SJCRH30 (cell line): ENCODE results near the gene EFCAB9. TPM values are rescaled to one million over a fixed set of nuclear protein-coding genes. Genes with fewer than 3 reads are reported as not detected.
A peak's percentile ranks its signal among the peaks of the same experiment; 100 is the strongest.
"Not testable (repeated sequence)": the region's sequence is repeated elsewhere in the genome, so short reads cannot be mapped to it uniquely, and the experiment has no call there.

ENCODE experiments used
- DNase-seq, 2 experiments: peaks; one replicate each; pipeline ENCODE4 v3.0.0-alpha.2; 2015 to 2020
- H3K27ac ChIP-seq: fragments of 250-450 bp; sonication (Bioruptor Pico); 2 replicates; pipeline ENCODE4 v1.5.1; 2020; ENCODE audit warnings: mild to moderate bottlenecking, moderate library complexity
- H3K27me3 ChIP-seq: fragments of 250-450 bp; sonication (Bioruptor Pico); 2 replicates; pipeline ENCODE4 v1.5.1; 2020; ENCODE audit warnings: mild to moderate bottlenecking, moderate library complexity
- H3K36me3 ChIP-seq: fragments of 250-450 bp; sonication (Bioruptor Pico); 2 replicates; pipeline ENCODE4 v1.5.1; 2020; ENCODE audit warnings: mild to moderate bottlenecking, moderate library complexity
- H3K4me1 ChIP-seq: fragments of 250-450 bp; sonication (Bioruptor Pico); 2 replicates; pipeline ENCODE4 v1.5.1; 2020; ENCODE audit warnings: mild to moderate bottlenecking, moderate library complexity
- H3K4me3 ChIP-seq: fragments of 250-450 bp; sonication (Bioruptor Pico); 2 replicates; pipeline ENCODE4 v1.5.1; 2020; ENCODE audit warnings: mild to moderate bottlenecking, moderate library complexity
- H3K9me3 ChIP-seq: fragments of 250-450 bp; sonication (Bioruptor Pico); replicated peaks from 2 replicates; pipeline ENCODE4 v1.5.1; 2020; ENCODE audit warnings: mild to moderate bottlenecking, moderate library complexity
- total RNA-seq: library from RNA; depleted of rRNA; stranded (reverse); fragments of >200 nt; shearing (Covaris generic); gene quantifications from 2 replicates; pipeline ENCODE4 v1.2.3, GENCODE V29; 2014

Gene EFCAB9
- total RNA-seq, 1 experiment from 2014 or later = not detected

DNA sequence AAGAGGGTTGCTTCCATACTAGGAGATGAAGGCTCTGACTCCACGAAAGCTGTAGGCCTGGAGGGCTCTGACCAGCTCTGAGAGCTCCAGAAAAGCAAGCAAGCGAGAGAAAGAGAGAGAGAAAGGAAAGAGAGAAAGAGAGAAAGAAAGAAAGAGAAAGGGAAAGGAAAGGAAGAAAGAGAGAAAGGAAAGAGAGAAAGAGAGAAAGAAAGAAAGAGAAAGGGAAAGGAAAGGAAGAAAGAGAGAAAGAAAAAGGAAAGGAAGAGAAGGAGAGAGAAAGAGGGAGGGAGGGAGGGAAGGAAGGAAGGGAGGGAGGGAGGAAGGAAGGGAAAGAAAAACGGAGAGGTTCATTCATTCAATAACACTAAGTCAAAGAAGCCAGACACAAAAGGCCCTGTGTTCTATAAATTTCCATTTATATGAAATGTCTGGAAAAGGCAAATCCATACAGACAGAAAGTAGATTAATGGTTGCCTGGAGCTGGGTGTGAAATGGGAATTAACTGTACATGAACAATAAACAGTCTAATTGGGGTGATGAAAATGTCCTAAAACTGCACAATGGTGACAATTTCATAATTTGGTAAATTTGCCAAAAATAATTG is 4.2 kb upstream of the EFCAB9 start:
- Histone ChIP-seq H3K27ac (peak overlapping the region; percentile 45), H3K9me3 (no peaks in the 10 kb centered on the region), H3K27me3 (no peaks in the 10 kb centered on the region), H3K4me3 (peak overlapping the region; percentile 80), H3K4me1 (peaks cover 3% of the 10 kb centered on the region), H3K36me3 (no peaks in the 10 kb centered on the region)
- DNase-seq = no peak

DNA sequence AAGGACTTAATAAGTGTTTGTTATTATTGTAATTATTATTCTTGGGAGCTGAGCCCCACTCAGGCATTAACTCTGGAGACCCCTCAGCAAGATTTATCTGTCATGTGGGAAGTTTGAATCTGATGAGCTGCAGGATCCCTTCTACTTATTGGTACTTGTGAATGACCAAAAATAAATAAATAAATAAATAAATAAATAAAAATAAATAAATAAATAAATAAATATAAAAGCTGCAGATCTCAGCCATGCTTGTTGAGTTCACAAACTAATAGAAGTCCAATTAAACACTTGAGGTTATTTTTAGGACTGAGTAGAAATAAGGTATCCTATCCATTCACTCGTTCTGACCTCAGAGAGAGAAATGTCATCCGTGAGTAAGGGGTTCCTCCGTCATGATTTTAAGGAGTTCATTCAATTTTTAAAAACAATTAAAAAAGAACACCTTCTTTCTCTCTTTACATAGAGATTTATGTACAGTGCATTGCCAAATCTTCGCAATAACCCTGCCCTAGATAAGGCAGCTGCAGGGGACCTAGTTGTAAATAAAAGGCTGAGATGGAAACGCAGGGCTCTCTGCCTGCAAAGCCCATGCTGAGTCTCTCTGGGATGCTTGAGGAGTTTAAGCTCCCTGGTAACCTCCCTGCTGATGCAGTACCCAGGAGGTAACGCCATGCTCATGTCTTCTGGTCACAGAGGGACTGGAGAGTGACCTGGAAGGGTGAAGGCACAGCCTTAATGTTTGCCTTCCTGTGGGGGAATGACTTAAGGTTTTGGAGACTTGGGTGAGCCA is 1.2 kb downstream of the EFCAB9 start:
- Histone ChIP-seq H3K9me3 (no peaks in the 10 kb centered on the region), H3K4me1 (no peaks in the 10 kb centered on the region), H3K4me3 (no peak overlapping the region), H3K27me3 (no peaks in the 10 kb centered on the region), H3K36me3 (no peaks in the 10 kb centered on the region), H3K27ac (no peak overlapping the region)
- no peak for DNase-seq

DNA sequence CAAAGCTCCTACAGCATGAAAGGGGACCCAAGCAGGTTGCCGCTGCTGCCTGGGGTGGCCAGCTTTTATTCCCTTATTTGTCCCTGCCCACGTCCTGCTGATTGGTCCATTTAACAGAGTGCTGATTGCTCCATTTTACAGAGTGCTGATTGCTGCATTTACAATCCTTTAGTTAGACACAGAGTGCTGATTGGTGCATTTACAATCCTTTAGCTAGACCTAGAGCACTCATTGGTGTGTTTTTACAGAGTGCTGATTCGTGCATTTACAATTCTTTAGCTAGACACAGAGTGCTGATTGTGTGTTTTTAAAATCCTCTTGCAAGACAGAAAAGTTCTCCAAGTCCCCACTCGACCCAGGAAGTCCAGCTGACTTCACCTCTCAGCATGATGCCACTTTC is 3.8 kb downstream of the EFCAB9 start:
- H3K27me3 ChIP-seq, H3K4me1 ChIP-seq, H3K27ac ChIP-seq, H3K4me3 ChIP-seq, H3K36me3 ChIP-seq, DNase-seq, H3K9me3 ChIP-seq: not testable (repeated sequence)

- Histone ChIP-seq H3K4me1 (no peaks in the 10 kb centered on the region), H3K27me3 (no peaks in the 10 kb centered on the region), H3K9me3 (no peaks in the 10 kb centered on the region), H3K4me3 (no peak overlapping the region), H3K36me3 (no peaks in the 10 kb centered on the region), H3K27ac (no peak overlapping the region)
- DNase-seq = no peak
Observed at GRCh38 chr5:172199446-172199845, 5.5 kb downstream of the EFCAB9 start.

DNA sequence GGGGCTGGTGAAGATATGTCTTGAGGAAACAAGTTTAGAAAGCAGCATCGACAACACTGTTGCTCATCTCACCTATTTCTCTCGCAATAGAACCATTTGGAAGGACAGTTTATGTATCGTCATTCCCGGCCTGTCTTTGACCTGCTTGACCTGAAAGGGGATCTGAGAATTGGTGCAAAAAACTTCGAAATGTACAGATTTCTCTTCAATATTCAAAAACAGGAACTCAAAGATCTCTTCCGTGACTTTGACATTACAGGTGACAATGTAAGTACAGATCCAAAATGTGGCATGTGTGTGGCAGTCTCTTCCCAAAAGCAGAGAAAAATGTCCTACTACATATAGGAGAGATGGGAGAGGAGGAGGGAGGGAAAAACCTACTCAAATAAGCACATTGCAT is 6.5 kb downstream of the EFCAB9 start:
- Histone ChIP-seq H3K4me3 (no peak overlapping the region), H3K27me3 (no peaks in the 10 kb centered on the region), H3K27ac (no peak overlapping the region), H3K4me1 (peaks cover 7% of the 10 kb centered on the region), H3K36me3 (no peaks in the 10 kb centered on the region), H3K9me3 (no peaks in the 10 kb centered on the region)
- no peak for DNase-seq

DNA sequence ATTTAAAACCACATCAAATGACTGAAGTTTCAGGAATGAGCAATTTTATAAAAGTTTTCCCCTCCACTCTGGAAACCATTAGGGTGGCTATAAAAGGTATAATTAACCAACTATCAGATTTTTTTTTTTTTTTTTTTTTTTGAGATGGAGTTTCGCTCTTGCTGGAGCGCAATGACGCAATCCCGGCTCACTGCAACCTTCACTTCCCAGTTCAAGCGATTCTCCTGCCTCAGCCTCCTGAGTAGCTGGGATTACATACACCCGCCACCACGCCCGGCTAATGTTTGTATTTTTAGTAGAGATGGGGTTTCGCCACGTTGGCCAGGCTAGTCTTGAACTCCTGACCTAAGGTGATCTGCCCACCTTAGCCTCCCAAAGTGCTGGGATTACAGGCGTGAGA is 12.0 kb downstream of the EFCAB9 start:
- not testable (repeated sequence) for DNase-seq, H3K9me3 ChIP-seq, H3K4me3 ChIP-seq, H3K27me3 ChIP-seq, H3K27ac ChIP-seq, H3K4me1 ChIP-seq
- peaks cover 14% of the 10 kb centered on the region for H3K36me3 ChIP-seq

DNA sequence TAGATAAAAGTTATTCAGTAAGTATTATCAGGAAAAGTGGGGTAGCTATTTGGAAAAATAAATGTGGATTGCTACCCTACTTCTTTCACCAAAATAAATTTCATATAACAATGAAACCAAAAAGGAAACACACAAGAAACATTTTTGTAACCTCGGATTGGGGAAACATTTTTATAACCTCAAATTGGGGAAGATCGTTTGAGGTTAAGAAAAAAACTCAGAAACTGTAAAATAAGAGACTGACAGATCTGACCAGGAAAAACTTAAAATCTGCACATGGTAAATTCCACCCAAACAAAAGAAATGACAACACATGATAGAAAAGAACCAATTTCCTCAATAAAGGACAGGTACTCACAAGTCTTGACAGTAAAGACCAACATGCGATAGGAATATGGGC is 13.5 kb downstream of the EFCAB9 start:
- H3K27ac ChIP-seq = no peak overlapping the region
- no peaks in the 10 kb centered on the region for H3K27me3 ChIP-seq
- peaks cover 21% of the 10 kb centered on the region for H3K36me3 ChIP-seq
- no peaks in the 10 kb centered on the region for H3K9me3 ChIP-seq
- H3K4me1 ChIP-seq = peaks cover 8% of the 10 kb centered on the region
- no peak for DNase-seq
- H3K4me3 ChIP-seq = no peak overlapping the region

DNA sequence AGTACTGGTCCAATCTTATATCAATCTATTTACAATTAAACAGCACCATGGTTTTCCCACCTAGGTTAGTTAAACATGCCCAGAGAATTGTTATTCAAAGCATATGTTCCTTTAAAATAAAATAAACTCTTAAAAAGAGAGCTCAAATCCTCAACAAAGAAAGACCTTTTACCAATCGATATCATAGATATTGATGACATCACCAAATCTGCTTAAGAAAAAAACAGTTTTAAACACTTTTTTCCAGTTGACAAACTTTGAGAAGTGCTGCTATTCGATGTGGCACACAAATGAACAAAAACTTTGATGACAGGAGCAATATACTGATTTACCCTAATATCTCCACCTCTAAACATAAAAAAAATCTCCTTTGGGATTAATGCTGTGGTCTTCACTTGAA is 15.7 kb downstream of the EFCAB9 start:
- H3K36me3 ChIP-seq = peaks cover 32% of the 10 kb centered on the region
- no peak for DNase-seq
- H3K27ac ChIP-seq = no peak overlapping the region

DNA sequence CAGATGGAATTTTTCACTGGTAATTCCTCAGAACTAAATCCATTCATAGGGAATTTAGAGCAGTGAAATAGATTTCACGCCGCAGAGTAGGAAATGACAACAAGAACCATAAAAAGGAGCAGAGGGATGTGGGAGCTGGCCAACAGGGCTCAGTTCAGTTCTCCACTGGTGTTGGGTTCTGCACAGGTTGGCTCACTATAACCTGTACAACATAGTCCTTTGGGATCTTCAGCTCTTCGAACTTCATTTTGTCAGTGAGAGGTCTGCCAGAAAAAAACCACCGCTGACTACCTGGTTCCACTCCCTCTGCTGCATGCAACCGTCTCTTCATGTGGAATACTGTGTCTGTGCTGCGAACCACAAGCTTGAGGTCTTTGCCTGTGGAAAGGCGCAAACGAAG is 17.7 kb downstream of the EFCAB9 start:
- H3K4me3 ChIP-seq = no peak overlapping the region
- H3K36me3 ChIP-seq = peaks cover 34% of the 10 kb centered on the region
- no peaks in the 10 kb centered on the region for H3K9me3 ChIP-seq
- H3K4me1 ChIP-seq = no peaks in the 10 kb centered on the region
- no peak overlapping the region for H3K27ac ChIP-seq
- H3K27me3 ChIP-seq = no peaks in the 10 kb centered on the region
- DNase-seq = no peak

More for the DNA sequence above, 15.7 kb downstream of the EFCAB9 start:
- peaks cover 8% of the 10 kb centered on the region for H3K4me1 ChIP-seq
- H3K4me3 ChIP-seq = no peak overlapping the region
- no peaks in the 10 kb centered on the region for H3K9me3 ChIP-seq
- no peaks in the 10 kb centered on the region for H3K27me3 ChIP-seq

GRCh38 chr5:172213126-172213525 is 19.2 kb downstream of the EFCAB9 start:
- Histone ChIP-seq H3K4me1 (no peaks in the 10 kb centered on the region), H3K36me3 (peaks cover 41% of the 10 kb centered on the region), H3K4me3 (no peak overlapping the region), H3K9me3 (no peaks in the 10 kb centered on the region), H3K27me3 (no peaks in the 10 kb centered on the region), H3K27ac (no peak overlapping the region)
- DNase-seq = no peak

- 0 out of 2 replicates have a peak, but pooled peaks cover 6% of the 10 kb centered on the region for H3K9me3 ChIP-seq
- H3K4me1 ChIP-seq = no peaks in the 10 kb centered on the region
- peaks cover 52% of the 10 kb centered on the region for H3K36me3 ChIP-seq
- no peaks in the 10 kb centered on the region for H3K27me3 ChIP-seq
- no peak overlapping the region for H3K4me3 ChIP-seq
- H3K27ac ChIP-seq = no peak overlapping the region
- no peak for DNase-seq
Observed at GRCh38 chr5:172216345-172216744, 22.4 kb downstream of the EFCAB9 start.

GRCh38 chr5:172219296-172219695 is 25.3 kb downstream of the EFCAB9 start:
- Histone ChIP-seq H3K9me3 (0 out of 2 replicates have a peak, but pooled peaks cover 6% of the 10 kb centered on the region), H3K4me1 (no peaks in the 10 kb centered on the region), H3K4me3 (no peak overlapping the region), H3K36me3 (peaks cover 63% of the 10 kb centered on the region), H3K27me3 (no peaks in the 10 kb centered on the region), H3K27ac (no peak overlapping the region)
- no peak for DNase-seq

DNA sequence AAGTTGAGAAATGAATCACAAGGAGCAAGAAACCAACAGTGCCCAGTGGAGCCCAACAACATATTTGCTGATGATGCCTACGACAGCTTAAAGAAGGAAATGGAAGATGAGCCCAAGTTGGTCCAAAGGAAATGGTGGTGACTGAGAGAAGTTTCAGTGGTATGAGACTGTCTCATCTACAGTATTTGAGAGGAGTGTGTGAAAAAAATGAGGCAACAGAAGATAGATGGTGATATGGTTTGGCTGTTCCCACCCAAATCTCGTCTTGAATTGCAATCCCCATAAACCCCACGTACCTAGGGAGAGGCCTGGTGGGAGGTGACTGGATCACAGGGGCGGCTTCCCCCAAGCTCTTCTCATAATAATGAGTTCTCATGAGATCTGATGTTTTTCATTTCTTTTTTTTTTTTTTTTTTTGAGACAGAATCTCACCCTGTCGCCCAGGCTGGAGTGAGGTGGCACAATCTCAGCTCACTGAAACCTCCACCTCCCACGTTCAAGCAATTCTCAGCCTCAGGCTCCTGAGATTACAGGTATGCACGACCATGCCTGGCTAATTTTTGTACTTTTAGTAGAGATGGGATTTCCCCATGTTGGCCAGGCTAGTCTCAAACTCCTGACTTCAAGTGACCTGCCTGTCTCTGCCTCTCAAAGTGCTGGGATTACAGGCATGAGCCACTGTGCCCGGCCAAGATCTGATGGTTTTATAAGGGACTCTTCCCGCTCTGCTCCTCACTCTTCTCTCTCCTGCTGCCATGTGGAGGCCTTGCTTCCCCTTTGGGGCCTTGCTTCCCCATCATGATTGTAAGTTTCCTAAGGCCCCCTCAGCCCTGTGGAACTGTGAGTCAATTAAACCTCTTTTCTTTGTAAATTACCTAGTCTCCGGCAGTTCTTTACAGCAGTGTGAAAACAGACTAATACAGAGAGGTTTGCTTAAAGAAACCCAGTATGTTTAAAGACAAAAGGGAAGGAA is 30.2 kb downstream of the EFCAB9 start:
- Histone ChIP-seq H3K4me1 (no peaks in the 10 kb centered on the region), H3K9me3 (0 out of 2 replicates have a peak, but pooled peaks cover 1% of the 10 kb centered on the region), H3K36me3 (peaks cover 55% of the 10 kb centered on the region)

DNA sequence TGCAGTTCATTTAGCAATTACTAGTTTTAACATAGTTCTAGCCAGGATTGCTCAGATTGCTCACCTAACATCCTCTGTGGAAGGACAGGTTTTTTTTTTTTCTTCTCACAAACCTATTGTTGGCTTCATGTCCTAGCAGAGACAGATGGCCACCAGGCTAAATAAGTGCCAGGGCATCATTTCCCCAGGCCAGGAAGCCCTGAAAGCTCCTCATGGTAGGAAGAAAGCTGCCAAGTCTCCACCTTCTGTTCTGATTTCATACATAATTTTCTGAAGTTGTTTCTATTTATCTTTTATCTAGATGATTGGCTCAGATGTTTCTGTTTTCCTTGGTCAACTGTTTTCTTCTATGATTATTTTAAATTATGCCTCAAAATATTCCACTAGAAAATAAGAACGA is 31.0 kb downstream of the EFCAB9 start:
- Histone ChIP-seq H3K27ac (no peak overlapping the region), H3K4me3 (no peak overlapping the region), H3K27me3 (no peaks in the 10 kb centered on the region), H3K36me3 (peaks cover 54% of the 10 kb centered on the region), H3K4me1 (no peaks in the 10 kb centered on the region), H3K9me3 (no peaks in the 10 kb centered on the region)
- no peak for DNase-seq

More for the DNA sequence above, 30.2 kb downstream of the EFCAB9 start:
- no peak overlapping the region for H3K27ac ChIP-seq
- H3K4me3 ChIP-seq = no peak overlapping the region
- no peak for DNase-seq
- no peaks in the 10 kb centered on the region for H3K27me3 ChIP-seq

- DNase-seq = no peak
- Histone ChIP-seq H3K27ac (no peak overlapping the region), H3K4me3 (no peak overlapping the region), H3K4me1 (no peaks in the 10 kb centered on the region), H3K9me3 (no peaks in the 10 kb centered on the region), H3K36me3 (peaks cover 52% of the 10 kb centered on the region), H3K27me3 (no peaks in the 10 kb centered on the region)
Observed at GRCh38 chr5:172229904-172230303, 35.9 kb downstream of the EFCAB9 start.
